Stomach smooth muscle (tissue), 2 donors: ENCODE results near the gene BTNL8.
A peak's percentile ranks its signal among the peaks of the same experiment; 100 is the strongest.

Experiments
- H3K27ac ChIP-seq: one replicate; pipeline ENCODE4 v1.7.0; 2013; ENCODE audit warnings: mild to moderate bottlenecking, low read length, inconsistent platforms
- H3K27me3 ChIP-seq, 2 donors: one replicate each; pipeline ENCODE4 v1.7.0; 2013; ENCODE audit warnings: low read length in 2 of 2; ENCODE audit not compliant: insufficient read depth in 2 of 2, control insufficient read depth in 1 of 2
- H3K36me3 ChIP-seq, 2 donors: one replicate each; pipeline ENCODE4 v1.7.0; 2013; ENCODE audit warnings: low read length in 2 of 2; ENCODE audit not compliant: control insufficient read depth in 2 of 2, insufficient read depth in 2 of 2
- H3K4me1 ChIP-seq: one replicate; pipeline ENCODE4 v1.7.0; 2013; ENCODE audit warnings: low read length; ENCODE audit not compliant: control insufficient read depth, insufficient read depth
- H3K4me3 ChIP-seq, 2 donors: one replicate each; pipeline ENCODE4 v1.7.0; 2013; ENCODE audit warnings: low read length in 2 of 2
- H3K9ac ChIP-seq, 2 donors: one replicate each; pipeline ENCODE4 v1.7.0; 2013; ENCODE audit warnings: low read length in 2 of 2, mild to moderate bottlenecking in 1 of 2
- H3K9me3 ChIP-seq, 2 donors: one replicate each; pipeline ENCODE4 v1.7.0; 2013; ENCODE audit warnings: low read length in 2 of 2; ENCODE audit not compliant: control insufficient read depth in 2 of 2
- donor health status: healthy.
- donor health status: Pancreatic carcinoma.

Gene BTNL8, protein sequence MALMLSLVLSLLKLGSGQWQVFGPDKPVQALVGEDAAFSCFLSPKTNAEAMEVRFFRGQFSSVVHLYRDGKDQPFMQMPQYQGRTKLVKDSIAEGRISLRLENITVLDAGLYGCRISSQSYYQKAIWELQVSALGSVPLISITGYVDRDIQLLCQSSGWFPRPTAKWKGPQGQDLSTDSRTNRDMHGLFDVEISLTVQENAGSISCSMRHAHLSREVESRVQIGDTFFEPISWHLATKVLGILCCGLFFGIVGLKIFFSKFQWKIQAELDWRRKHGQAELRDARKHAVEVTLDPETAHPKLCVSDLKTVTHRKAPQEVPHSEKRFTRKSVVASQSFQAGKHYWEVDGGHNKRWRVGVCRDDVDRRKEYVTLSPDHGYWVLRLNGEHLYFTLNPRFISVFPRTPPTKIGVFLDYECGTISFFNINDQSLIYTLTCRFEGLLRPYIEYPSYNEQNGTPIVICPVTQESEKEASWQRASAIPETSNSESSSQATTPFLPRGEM

DNA sequence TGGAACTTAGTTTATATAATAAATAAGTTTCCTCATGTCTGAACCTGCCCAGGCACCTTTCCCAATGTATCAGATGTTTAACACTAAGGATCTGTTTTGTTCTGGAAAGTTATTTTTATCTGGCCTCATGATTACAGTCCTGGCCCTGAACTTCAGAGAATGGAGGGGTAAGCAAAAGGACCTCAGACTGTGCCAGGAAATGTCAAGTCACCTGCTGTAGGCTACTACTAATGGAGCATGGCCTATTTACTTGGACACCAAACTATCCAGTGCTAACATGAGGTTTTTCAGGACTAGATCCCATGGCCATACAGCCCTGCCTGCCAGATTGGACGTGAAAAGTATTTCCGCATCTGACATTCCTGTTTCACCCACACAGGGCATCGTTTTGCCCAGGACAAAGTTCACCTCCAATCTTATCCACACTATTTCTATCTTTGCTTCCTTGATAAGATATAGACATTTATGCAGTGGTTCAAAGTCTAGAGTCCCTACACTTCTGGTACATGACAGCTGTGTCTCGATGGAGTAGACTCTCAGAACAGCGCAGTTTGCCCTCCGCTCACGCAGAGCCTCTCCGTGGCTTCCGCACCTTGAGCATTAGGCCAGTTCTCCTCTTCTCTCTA lies at the start of gene BTNL8:
Gene BTNL8 (plus strand): TSS at position 539 of the 626 bp plus-strand sequence. CDS start 152 bp downstream, outside the sequence.
- Histone ChIP-seq H3K4me3 (no peak within 1 kb of the TSS), H3K36me3 (no peaks in the 10 kb centered on the region), H3K27ac (no peak within 1 kb of the TSS), H3K9me3 (no peaks in the 10 kb centered on the region), H3K9ac (no peak within 1 kb of the TSS), H3K4me1 (peaks cover 5% of the 10 kb centered on the region), H3K27me3 (no peaks in the 10 kb centered on the region)

DNA sequence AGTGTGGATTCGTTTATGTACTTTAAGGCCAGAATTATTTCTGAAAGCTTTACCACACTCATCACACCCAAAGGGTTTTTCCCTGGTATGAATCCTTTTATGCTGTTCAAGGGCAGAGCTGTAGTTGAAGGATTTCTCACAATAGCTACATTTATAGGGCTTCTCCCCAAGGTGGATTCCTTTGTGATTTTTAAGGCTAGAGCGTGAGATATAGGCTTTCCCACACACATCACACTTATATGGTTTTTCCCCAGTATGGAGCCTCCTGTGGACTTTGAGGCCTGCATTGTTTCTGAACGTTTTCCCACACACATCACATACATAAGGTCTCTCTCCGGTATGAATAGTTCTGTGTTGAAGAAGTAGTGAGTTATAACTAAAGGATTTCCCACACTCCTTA lies 49.1 kb upstream of the BTNL8 start:
- H3K36me3 ChIP-seq: peaks cover 30 to 35% of the 10 kb centered on the region in 2 donors
- no peak overlapping the region for H3K9ac ChIP-seq
- H3K4me1 ChIP-seq: no peaks in the 10 kb centered on the region
- H3K27ac ChIP-seq: no peak overlapping the region
- no peak overlapping the region for H3K4me3 ChIP-seq
- peaks cover 9 to 12% of the 10 kb centered on the region in 2 donors for H3K9me3 ChIP-seq
- no peaks in the 10 kb centered on the region for H3K27me3 ChIP-seq

DNA sequence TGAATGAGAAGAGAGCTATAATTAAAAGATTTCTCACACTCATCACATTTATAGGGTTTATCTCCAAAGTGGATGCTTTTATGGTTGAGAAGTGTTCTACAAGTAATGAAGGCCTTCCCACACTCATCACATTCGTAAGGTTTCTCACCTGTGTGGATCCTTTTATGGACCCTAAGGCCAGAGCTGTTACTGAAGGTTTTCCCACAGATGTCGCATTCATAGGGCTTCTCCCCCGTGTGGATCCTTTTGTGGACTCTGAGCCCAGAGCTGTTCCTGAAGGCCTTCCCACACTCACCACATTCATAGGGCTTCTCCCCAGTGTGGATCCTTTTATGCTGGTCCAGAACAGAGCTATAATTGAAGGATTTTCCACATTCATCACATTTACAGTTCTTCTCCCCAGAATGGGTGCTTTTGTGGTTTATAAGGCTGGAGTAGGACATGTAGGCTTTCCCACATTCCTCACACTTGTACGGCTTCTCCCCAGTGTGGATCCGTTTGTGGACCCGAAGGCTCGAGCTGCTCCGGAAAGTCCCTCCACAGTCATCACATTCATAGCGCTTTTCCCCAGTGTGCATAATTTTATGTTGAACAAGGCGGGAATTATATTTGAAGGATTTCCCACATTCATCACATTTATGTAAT lies 48.4 kb upstream of the BTNL8 start:
- Histone ChIP-seq H3K4me3 (no peak overlapping the region), H3K36me3 (peaks cover 30 to 36% of the 10 kb centered on the region in 2 donors), H3K9me3 (peaks cover 9 to 12% of the 10 kb centered on the region in 2 donors), H3K27me3 (no peaks in the 10 kb centered on the region), H3K9ac (no peak overlapping the region), H3K4me1 (no peaks in the 10 kb centered on the region), H3K27ac (no peak overlapping the region)

DNA sequence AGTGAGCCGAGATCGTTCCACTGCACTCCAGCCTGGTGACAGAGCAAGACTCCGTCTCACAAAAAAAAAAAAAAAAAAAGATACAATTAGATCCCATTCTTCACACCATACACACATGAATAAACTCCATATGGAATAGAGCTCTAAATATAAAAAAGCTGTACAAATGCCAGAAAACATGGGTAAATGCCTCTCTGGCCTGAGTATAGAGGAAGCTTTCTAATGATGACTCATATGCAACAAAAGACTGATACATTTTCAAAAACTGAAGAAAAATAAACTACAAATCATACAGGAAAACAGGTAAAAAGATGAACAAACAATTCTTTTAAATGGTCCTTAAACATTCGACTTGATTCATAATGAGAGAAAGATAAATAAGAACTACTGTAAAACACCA lies 46.5 kb upstream of the BTNL8 start:
- Histone ChIP-seq H3K4me3 (no peak overlapping the region), H3K27me3 (no peaks in the 10 kb centered on the region), H3K36me3 (peaks cover 29 to 33% of the 10 kb centered on the region in 2 donors), H3K27ac (no peak overlapping the region), H3K9ac (no peak overlapping the region), H3K9me3 (peaks cover 9 to 12% of the 10 kb centered on the region in 2 donors), H3K4me1 (no peaks in the 10 kb centered on the region)

DNA sequence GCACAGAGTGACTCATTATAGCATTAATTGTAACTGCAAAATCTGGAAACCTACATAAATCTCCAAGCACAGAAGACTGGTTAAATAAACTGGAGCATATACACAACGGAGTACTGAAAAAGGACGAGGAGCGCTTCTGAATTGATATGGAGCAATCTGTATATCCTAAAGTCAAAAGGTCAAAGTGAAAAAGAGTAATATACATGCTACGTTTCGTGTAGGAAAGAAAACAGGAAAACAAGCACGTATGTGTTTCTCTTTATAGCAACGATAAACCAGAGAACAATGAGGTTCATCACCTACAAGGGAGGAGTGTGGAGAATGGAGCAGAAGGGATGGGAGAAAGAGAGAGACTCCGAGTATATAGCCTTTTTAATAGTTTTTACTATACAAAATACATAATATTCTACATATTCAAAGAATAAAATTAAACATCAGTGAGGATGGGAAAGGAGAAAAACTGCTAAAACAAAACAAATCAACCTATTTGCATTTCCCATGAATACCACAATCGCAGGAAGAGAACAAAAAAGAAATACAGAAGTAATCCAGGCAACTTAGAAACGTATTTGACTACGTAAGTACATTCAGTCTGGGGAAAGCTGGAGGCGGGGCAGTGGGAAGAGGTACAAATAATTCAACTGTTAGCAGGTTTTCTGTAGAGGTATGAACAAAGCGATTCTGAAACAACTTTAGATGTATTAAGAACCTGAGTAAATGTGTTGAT lies 45.7 kb upstream of the BTNL8 start:
- Histone ChIP-seq H3K4me1 (no peaks in the 10 kb centered on the region), H3K9ac (no peak overlapping the region), H3K27me3 (no peaks in the 10 kb centered on the region), H3K9me3 (peaks cover 9 to 12% of the 10 kb centered on the region in 2 donors), H3K36me3 (peaks cover 29 to 33% of the 10 kb centered on the region in 2 donors), H3K4me3 (no peak overlapping the region), H3K27ac (no peak overlapping the region)

DNA sequence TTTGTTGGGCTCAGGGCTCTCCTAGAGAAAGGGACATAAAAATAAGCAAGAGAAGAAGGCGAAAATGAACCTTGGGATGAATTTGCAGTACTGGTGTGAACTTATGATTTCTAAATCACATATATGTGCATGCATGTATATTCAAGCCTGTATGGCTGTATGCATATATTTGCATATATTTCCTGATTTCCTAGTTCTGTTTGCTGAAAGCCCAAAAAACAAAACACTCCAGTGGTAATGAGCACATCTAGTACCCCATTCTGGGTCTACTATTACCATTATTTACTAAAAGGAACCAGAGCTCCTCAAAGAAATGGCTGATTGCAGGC lies 45.1 kb upstream of the BTNL8 start:
- Histone ChIP-seq H3K27ac (no peak overlapping the region), H3K4me3 (no peak overlapping the region)

DNA sequence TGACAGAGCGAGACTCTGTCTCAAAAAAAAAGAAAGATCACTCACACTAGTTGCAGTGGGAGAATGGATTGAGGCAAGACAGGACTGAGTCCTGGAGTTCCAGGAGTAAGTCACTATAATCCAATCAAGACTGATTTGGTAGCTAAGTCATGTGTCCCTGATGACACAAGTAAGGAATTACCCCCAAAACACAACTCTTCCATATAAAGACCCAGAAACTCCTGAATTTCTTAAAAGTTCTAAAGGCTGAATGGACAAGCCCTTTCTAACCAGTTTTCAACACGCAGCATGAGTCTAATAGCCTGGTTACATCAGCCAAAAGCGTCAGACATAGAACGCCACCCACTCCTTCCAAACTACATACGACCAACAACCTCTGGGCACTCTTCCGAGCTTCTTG lies 40.4 kb upstream of the BTNL8 start:
- Histone ChIP-seq H3K9me3 (no peaks in the 10 kb centered on the region), H3K4me1 (peaks cover 14% of the 10 kb centered on the region), H3K27ac (no peak overlapping the region), H3K9ac (no peak overlapping the region), H3K36me3 (peaks cover 3 to 4% of the 10 kb centered on the region in 2 donors), H3K27me3 (no peaks in the 10 kb centered on the region), H3K4me3 (no peak overlapping the region)

More for the DNA sequence above, 45.1 kb upstream of the BTNL8 start:
- no peaks in the 10 kb centered on the region for H3K4me1 ChIP-seq
- no peak overlapping the region for H3K9ac ChIP-seq
- H3K36me3 ChIP-seq: peaks cover 27 to 30% of the 10 kb centered on the region in 2 donors
- H3K27me3 ChIP-seq: no peaks in the 10 kb centered on the region
- H3K9me3 ChIP-seq: peaks cover 9 to 12% of the 10 kb centered on the region in 2 donors

DNA sequence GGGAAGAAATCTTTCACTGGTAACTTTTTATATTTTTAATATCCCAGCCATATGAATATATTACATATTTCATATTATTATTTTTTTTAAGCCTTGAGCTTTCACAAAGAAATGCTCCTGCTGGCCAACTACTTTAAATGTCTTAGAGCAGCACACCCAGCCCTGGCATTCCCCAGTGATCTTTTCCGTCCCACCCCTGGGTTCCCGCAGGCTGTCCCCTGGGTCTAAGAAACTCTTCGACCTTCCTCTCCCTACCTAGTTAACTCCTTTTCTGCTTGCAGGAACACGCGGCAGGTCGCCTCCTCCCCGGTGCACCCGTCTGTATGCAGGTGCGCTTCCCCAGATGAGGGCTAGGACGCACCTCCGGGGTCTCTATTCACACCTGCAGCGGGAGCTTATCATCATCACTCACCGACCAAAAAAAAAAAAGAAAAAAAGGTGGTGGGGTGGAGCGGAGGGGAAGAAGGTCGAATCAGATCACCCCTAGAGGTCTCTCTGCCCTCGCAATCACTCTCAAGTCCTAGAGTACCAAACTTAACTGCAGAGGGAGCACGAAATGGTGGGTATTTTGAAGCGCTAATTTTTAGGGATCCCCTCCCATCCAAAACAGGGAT lies 38.6 kb upstream of the BTNL8 start:
- peaks cover 0 to 3% of the 10 kb centered on the region in 2 donors for H3K36me3 ChIP-seq
- peak overlapping the region; percentile 90 to 95 for H3K9ac ChIP-seq
- no peaks in the 10 kb centered on the region for H3K27me3 ChIP-seq
- H3K4me1 ChIP-seq: peaks cover 14% of the 10 kb centered on the region
- no peaks in the 10 kb centered on the region for H3K9me3 ChIP-seq
- peak overlapping the region; percentile 79 for H3K27ac ChIP-seq
- H3K4me3 ChIP-seq: peak overlapping the region; percentile 95 to 98

DNA sequence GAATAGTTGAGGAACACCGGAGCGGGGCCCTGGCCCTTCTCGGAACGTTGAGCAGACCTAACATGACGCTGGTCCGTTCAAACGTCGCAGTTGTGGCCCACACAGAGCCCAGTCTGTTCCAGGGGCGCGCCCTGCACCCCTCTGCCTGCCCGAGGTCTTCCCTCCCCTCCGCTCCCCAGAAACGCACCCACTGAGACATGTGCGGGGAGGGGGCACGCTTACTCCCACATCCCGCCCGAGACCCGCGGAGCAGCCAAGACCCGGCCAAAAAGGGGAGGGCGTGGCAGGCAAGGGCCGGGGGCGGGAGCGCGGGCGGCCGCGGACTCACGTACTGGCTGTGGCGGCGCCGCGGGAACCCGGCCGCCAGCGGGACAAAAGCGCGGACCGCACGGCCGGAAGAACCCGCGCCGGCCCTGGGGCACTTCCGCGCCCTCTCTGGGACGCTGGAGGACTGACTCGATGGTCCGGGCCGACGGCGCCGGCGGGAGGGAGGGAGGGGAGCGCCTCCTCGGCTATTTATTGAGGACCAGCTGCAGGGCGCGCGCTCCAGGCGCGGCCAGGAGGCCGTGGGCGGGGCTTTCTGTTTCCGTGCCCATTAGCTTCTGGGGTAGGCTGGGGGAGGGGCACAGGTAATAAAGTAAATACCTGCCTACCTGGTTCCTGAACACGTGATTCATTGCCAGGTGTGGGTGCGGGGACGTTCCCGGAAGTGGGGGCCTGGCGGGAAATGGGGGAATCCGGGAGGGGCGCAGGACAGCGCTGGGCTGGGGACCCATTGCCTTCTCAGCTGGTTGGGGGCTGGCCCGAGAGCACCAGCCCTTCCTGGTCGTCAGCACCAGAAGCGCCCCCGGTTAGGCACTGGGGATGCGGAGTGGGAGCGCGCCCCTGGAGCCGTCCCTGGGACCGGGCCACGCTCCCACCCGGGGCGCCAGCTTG lies 37.8 kb upstream of the BTNL8 start, which contains the start of gene ZFP62:
Gene ZFP62 (minus strand): TSS at position 390 of the 936 bp plus-strand sequence. CDS start 57 bp downstream, at position 333.
- peak within 1 kb of the TSS; percentile 90 to 95 for H3K9ac ChIP-seq
- peaks cover 14% of the 10 kb centered on the region for H3K4me1 ChIP-seq
- H3K36me3 ChIP-seq: no peaks in the 10 kb centered on the region
- no peaks in the 10 kb centered on the region for H3K27me3 ChIP-seq
- H3K9me3 ChIP-seq: no peaks in the 10 kb centered on the region
- peak within 1 kb of the TSS; percentile 95 to 98 for H3K4me3 ChIP-seq
- H3K27ac ChIP-seq: peak within 1 kb of the TSS; percentile 79
